C4-2B (cell line): ENCODE results near the gene TFB1M.

Experiments
- CTCF ChIP-seq: fragments of 450-650 bp; conservative IDR thresholded peaks from 2 replicates; pipeline ENCODE4 v1.5.1; 2017; ENCODE audit warnings: mild to moderate bottlenecking
- ZFX ChIP-seq: fragments of 450-650 bp; IDR thresholded peaks from 2 replicates; pipeline ENCODE4 v1.6.1; 2017

- TF ChIP-seq CTCF: no peak
- no peak for TF ChIP-seq ZFX
These were observed 40.2 kb downstream of the TFB1M start for GRCh38 chr6:155274106-155274505.
